Heart left ventricle (tissue), 16 donors: ENCODE results near the gene ORC5. TPM values are rescaled to one million over a fixed set of nuclear protein-coding genes. Genes with fewer than 3 reads are reported as not detected.

Source experiments
- ATAC-seq, 4 donors: fragments of 200-7000 bp; cut with Tn5 transposase; one replicate each; pipeline ENCODE4 v1.9.1; 2020 to 2022; ENCODE audit warnings: moderate library complexity in 4 of 4, mild to moderate bottlenecking in 3 of 4, moderate number of reproducible peaks in 1 of 4
- DNase-seq, 5 donors: peaks; one replicate each; pipeline ENCODE4 v3.0.0-alpha.2; 2020
- H3K27ac ChIP-seq, 12 donors: fragments of 200-600 bp; sonication (generic) in 4 of 12; one replicate each; pipeline versions ENCODE4 v1.5.0 to v1.8.0; 2016 to 2022; ENCODE audit warnings: mild to moderate bottlenecking in 2 of 12
- H3K27me3 ChIP-seq, 9 donors: fragments of 200-600 bp; sonication (generic) in 2 of 9; one replicate each; pipeline versions ENCODE4 v1.5.1 to v1.8.0; 2016 to 2022; ENCODE audit warnings: mild to moderate bottlenecking in 3 of 9
- H3K36me3 ChIP-seq, 9 donors: fragments of 200-600 bp; sonication (generic) in 2 of 9; one replicate each; pipeline versions ENCODE4 v1.5.0 to v1.8.0; 2018 to 2022; ENCODE audit warnings: mild to moderate bottlenecking in 2 of 9
- H3K4me1 ChIP-seq, 12 donors: fragments of 200-600 bp; sonication (generic) in 4 of 12; one replicate each; pipeline versions ENCODE4 v1.5.0 to v1.8.0; 2016 to 2022; ENCODE audit warnings: mild to moderate bottlenecking in 3 of 12
- H3K4me3 ChIP-seq, 12 donors: fragments of 200-600 bp; sonication (generic) in 4 of 12; one replicate each; pipeline versions ENCODE4 v1.5.0 to v1.8.0; 2017 to 2022; ENCODE audit warnings: mild to moderate bottlenecking in 9 of 12, moderate library complexity in 4 of 12
- H3K9me3 ChIP-seq, 12 donors: fragments of 200-600 bp; sonication (generic) in 4 of 12; one replicate each; pipeline versions ENCODE4 v1.5.0 to v1.8.0; 2016 to 2022; ENCODE audit warnings: mild to moderate bottlenecking in 1 of 12
- CTCF ChIP-seq, 12 donors: fragments of 200-600 bp; sonication (generic) in 4 of 12; IDR thresholded peaks; one replicate each; pipeline versions ENCODE4 v1.5.0 to v1.8.0; 2018 to 2022; ENCODE audit warnings: antibody characterized with exemption in 12 of 12, mild to moderate bottlenecking in 5 of 12
- POLR2A ChIP-seq, 2 donors: fragments of 450-650 bp; IDR thresholded peaks; one replicate each; pipeline ENCODE4 v1.6.1; 2017; ENCODE audit warnings: antibody characterized with exemption in 2 of 2, mild to moderate bottlenecking in 2 of 2, moderate library complexity in 2 of 2
- WGBS, 4 donors: extraction: QIAGEN DNeasy Blood & Tissue Kit in 2 of 4; methylation state at CpG; one replicate each; pipeline versions ENCODE4 v1.1.5 to v1.1.7; 2013 to 2018; 5-methylcytosine and 5-hydroxymethylcytosine counted together
- intact Hi-C, 10 donors: fragments of 100-400 bp; cut with DNase I; formaldehyde crosslinking; loops; one replicate each; pipeline versions ENCODE4 v1.11.1 to v1.14.2; 2022
- polyA plus RNA-seq, 2 donors: library from polyadenylated mRNA; stranded (reverse); fragments of 200-250 nt; gene quantifications; one replicate each; pipeline ENCODE4 v1.2.3, GENCODE V29; 2013
- total RNA-seq, 9 donors: library from RNA; depleted of rRNA in 2 of 9; stranded (reverse); fragments of >200 nt in 2 of 9; fragmentation: NEBNext Ultra II Directional in 3 of 9; extraction: Animal tissue kit (Norgen Biotek cat#: 25700) in 3 of 9; gene quantifications; one replicate each; pipeline versions ENCODE4 v1.1.0 to v1.2.4, GENCODE V29; 2016 to 2023
- donor health status: ischemic (EF 13 %, LVEDD 7.1; RV severe dilation, severe dysfunction).
- donor health status: healthy with polysubstance abuse.
- donor health status: DM: no; HTN: yes; CAD: no.
- donor health status: DM: no; HTN: no; CAD: no.
- donor health status: ischemic (EF 25% LVEDD 6.9; RV normal size, moderate dysfunction).
- donor health status: ischemic (EF 25% LVEDD 5.7; RV mildly dilated, moderate dysfunction).
- donor health status: healthy.
- donor health status: DM: yes; HTN: yes; CAD: no.
- donor health status: ischemic (EF 35%, LVEDD 5.7; RV mildly dilated, moderate dysfunction).
- donor health status: nonischemic (EF 11% LVEDD 7.7; RV severe dilation, severe dysfunction).
- donor health status: DM: yes; HTN: yes; CAD: no.
- donor health status: PGD.
- donor health status: ischemic (EF 29% LVEDD 5.4; RV normal size, mild dysfunction).
- donor health status: nonischemic (EF 23%, LVEDD 6.1; RV moderate dilation, normal function).

The ORC5 gene
- total and polyA plus RNA-seq, 11 donors, result 2.4 to 11.2 (median 7.0) TPM

- Histone ChIP-seq H3K4me1 (peaks cover 0 to 32% (median 20%) of the 10 kb centered on the region in 12 donors), H3K4me3 (peak overlapping the region; percentile 45 to 97 (median 82)), H3K27me3 (no peaks in the 10 kb centered on the region), H3K36me3 (peaks cover 0 to 8% (median 7%) of the 10 kb centered on the region in 9 donors), H3K27ac (peak overlapping the region in 11 of 12 donors; percentile 58 to 91 (median 82)), H3K9me3 (no peaks in the 10 kb centered on the region)
- ATAC-seq, result peak in 2 of 4 donors; percentile 13 to 18
- no peak for TF ChIP-seq CTCF (IDR thresholded peaks at IDR 0.05)
- no peak for TF ChIP-seq POLR2A (IDR thresholded peaks at IDR 0.05)
- WGBS, 4 donors, result 25 to 37% (median 27%) methylated on average over 7 of the region's 7 CpGs
- intact Hi-C loops, result loop anchor here in 1 of 10 donors (5.0 kb wide), 1 partner anchor 709 kb away; no protein-coding TSS in a partner anchor
- DNase-seq, result no peak
These were observed 588 bp upstream of the ORC5 start for GRCh38 chr7:104208421-104208780.

GRCh38 chr7:104207348-104207730 is 474 bp downstream of the ORC5 start:
- H3K27ac ChIP-seq, result peak overlapping the region in 11 of 12 donors; percentile 52 to 91 (median 82)
- DNase-seq (no peak), ATAC-seq (peak; percentile 52 to 74 (median 60))
- intact Hi-C loops, result loop anchor here in 1 of 10 donors (5.0 kb wide), 1 partner anchor 710 kb away; no protein-coding TSS in a partner anchor
- 1 to 6% (median 1%) methylated on average over 10 of the region's 10 CpGs for WGBS, 4 donors
- H3K36me3 ChIP-seq, result peaks cover 0 to 19% (median 17%) of the 10 kb centered on the region in 9 donors
- no peaks in the 10 kb centered on the region for H3K9me3 ChIP-seq
- no peak for TF ChIP-seq CTCF (IDR thresholded peaks at IDR 0.05)
- no peak for TF ChIP-seq POLR2A (IDR thresholded peaks at IDR 0.05)
- peaks cover 0 to 32% (median 20%) of the 10 kb centered on the region in 12 donors for H3K4me1 ChIP-seq
- H3K27me3 ChIP-seq, result no peaks in the 10 kb centered on the region
- H3K4me3 ChIP-seq, result peak overlapping the region; percentile 45 to 97 (median 82)

DNA sequence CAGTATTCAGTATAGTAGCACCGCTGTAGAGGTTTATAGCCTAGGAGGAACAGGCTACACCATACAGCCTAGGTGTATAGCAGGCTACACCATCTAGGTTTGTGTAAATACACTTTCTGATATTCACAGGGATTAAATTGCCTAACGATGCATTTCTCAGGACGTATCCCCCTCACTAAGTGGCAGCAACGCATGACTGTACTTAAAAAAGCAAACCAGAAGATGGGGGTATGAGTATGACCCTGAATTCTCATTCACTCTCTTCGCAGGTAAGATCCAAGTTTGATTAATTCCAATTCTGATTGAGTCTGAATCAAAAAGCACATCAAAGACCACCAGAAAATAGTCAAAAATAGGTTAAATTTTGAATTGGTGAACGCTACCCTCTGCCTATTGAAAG is 972 bp downstream of the ORC5 start:
- Histone ChIP-seq H3K4me1 (peaks cover 0 to 32% (median 20%) of the 10 kb centered on the region in 12 donors), H3K9me3 (no peaks in the 10 kb centered on the region), H3K27me3 (no peaks in the 10 kb centered on the region), H3K36me3 (peaks cover 0 to 24% (median 22%) of the 10 kb centered on the region in 9 donors), H3K27ac (peak overlapping the region in 7 of 12 donors; percentile 77 to 89 (median 87)), H3K4me3 (peak overlapping the region; percentile 45 to 97 (median 82))
- TF ChIP-seq POLR2A (IDR thresholded peaks at IDR 0.05), result no peak
- TF ChIP-seq CTCF (IDR thresholded peaks at IDR 0.05), result no peak
- intact Hi-C loops, result loop anchor here in 1 of 10 donors (5.0 kb wide), 1 partner anchor 710 kb away; no protein-coding TSS in a partner anchor
- ATAC-seq (no peak), DNase-seq (no peak)
- 32 to 39% (median 34%) methylated on average over 6 of the region's 6 CpGs for WGBS, 4 donors

DNA sequence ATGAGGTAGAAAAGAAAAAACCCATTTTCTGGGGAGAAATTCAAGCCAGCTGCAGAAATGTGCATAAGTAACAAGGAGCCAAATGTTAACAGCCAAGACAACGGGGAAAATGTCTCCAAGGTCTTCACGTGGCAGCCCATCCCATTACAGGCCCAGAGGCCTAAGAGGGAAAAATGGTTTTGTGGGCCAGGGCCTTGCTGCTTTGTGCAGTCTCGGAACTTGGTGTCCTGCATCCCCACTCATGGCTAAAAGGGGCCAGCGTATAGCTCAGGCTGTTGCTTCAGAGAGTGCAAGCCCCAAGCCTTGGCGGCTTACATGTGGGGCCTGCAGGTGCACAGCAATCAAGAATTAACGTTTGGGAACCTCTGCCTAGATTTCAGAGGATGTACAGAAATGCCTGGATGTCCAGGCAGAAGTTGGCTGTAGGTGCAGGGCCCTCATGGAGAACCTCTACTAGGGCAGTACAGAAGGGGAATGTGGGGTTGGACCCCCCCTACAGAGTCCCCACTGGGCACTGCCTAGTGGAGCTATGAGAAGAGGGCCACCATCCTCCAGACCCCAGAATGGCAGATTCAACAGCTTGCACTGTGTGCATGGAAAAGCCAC is 9.0 kb downstream of the ORC5 start:
- intact Hi-C loops, result no loop called here

More for the DNA sequence above, 9.0 kb downstream of the ORC5 start:
- ATAC-seq (no peak), DNase-seq (no peak)
- Histone ChIP-seq H3K4me1 (no peaks in the 10 kb centered on the region), H3K27ac (no peak overlapping the region), H3K4me3 (no peak overlapping the region), H3K27me3 (no peaks in the 10 kb centered on the region), H3K36me3 (peaks cover 0 to 100% (median 97%) of the 10 kb centered on the region in 9 donors), H3K9me3 (no peaks in the 10 kb centered on the region)
- WGBS, 4 donors, result 87 to 97% (median 87%) methylated on average over 6 of the region's 6 CpGs
- TF ChIP-seq CTCF (IDR thresholded peaks at IDR 0.05), result no peak
- TF ChIP-seq POLR2A (IDR thresholded peaks at IDR 0.05), result no peak
